CD4-positive, alpha-beta T cell (primary cell): ENCODE data around the gene C4orf50. TPM values are rescaled to one million over a fixed set of nuclear protein-coding genes. Genes with fewer than 3 reads are reported as not detected.

Experiments used
- ATAC-seq: fragments of 200-7000 bp; cut with Tn5 transposase; one replicate; pipeline ENCODE4 v1.10.0; 2022; ENCODE audit warnings: mild to moderate bottlenecking; ENCODE audit not compliant: poor library complexity
- CTCF ChIA-PET: fragments of 350-600 bp; sonication (Branson Sonifier 250); formaldehyde crosslinking; loops from one replicate; lab custom pipeline; 2021; ENCODE audit warnings: antibody characterized with exemption, inconsistent platforms; lab: Charles Lee
- POLR2A ChIA-PET: fragments of 350-600 bp; sonication (Branson Sonifier 250); formaldehyde crosslinking; loops from one replicate; lab custom pipeline; 2021; ENCODE audit warnings: antibody characterized with exemption, inconsistent platforms; lab: Charles Lee
- DNase-seq, 14 experiments: peaks; one replicate each; pipeline ENCODE4 v3.0.0-alpha.2; 2013 to 2020; ENCODE audit warnings: mixed read lengths in 2 of 14
- H3K27ac ChIP-seq, 2 donors: one replicate each; pipeline versions ENCODE4 v1.5.1 to v1.7.0; 2013; ENCODE audit warnings: low read length in 2 of 2, low read depth in 1 of 2, mild to moderate bottlenecking in 1 of 2
- H3K27me3 ChIP-seq, 2 experiments: 1 replicate in 1 of 2; 2 replicates in 1 of 2; pipeline versions ENCODE4 v1.6.1 to v1.7.0; 2013; ENCODE audit warnings: low read length in 2 of 2, control low read depth in 1 of 2, mild to moderate bottlenecking in 1 of 2, moderate library complexity in 1 of 2; ENCODE audit not compliant: insufficient read depth in 2 of 2, control insufficient read depth in 1 of 2
- H3K36me3 ChIP-seq: one replicate; pipeline ENCODE4 v1.6.1; 2013; ENCODE audit warnings: low read length, control low read depth; ENCODE audit not compliant: insufficient read depth
- H3K4me1 ChIP-seq: one replicate; pipeline ENCODE4 v1.6.1; 2013; ENCODE audit warnings: low read length, control low read depth; ENCODE audit not compliant: insufficient read depth
- H3K4me3 ChIP-seq: one replicate; pipeline ENCODE4 v1.5.1; 2013; ENCODE audit warnings: mild to moderate bottlenecking, low read length, moderate library complexity
- H3K9me3 ChIP-seq, 2 experiments: 1 replicate in 1 of 2; 2 replicates in 1 of 2; pipeline versions ENCODE4 v1.6.1 to v1.7.0; 2013; ENCODE audit warnings: low read length in 2 of 2, mild to moderate bottlenecking in 2 of 2, control low read depth in 1 of 2, moderate library complexity in 1 of 2; ENCODE audit not compliant: control insufficient read depth in 1 of 2, insufficient read depth in 1 of 2
- H3K27ac Mint-ChIP-seq: one replicate; pipeline ENCODE4 v1.8.0; 2020; ENCODE audit warnings: mixed read lengths
- H3K27me3 Mint-ChIP-seq: one replicate; pipeline ENCODE4 v1.8.0; 2021; ENCODE audit warnings: mixed read lengths
- H3K36me3 Mint-ChIP-seq: one replicate; pipeline ENCODE4 v1.8.0; 2021; ENCODE audit warnings: low read depth, mixed read lengths
- H3K4me1 Mint-ChIP-seq: one replicate; pipeline ENCODE4 v1.8.0; 2021; ENCODE audit warnings: low read depth, mixed read lengths
- H3K4me3 Mint-ChIP-seq: one replicate; pipeline ENCODE4 v1.8.0; 2020; ENCODE audit warnings: mild to moderate bottlenecking, mixed read lengths
- H3K9me3 Mint-ChIP-seq: one replicate; pipeline ENCODE4 v1.8.0; 2020; ENCODE audit warnings: mixed read lengths
- CTCF ChIP-seq: fragments of 200-600 bp; IDR thresholded peaks from one replicate; pipeline ENCODE4 v1.8.0; 2022; ENCODE audit warnings: antibody characterized with exemption, mild to moderate bottlenecking
- intact Hi-C, 2 experiments: fragments of 100-400 bp; cut with DNase I in 1 of 2; cut with micrococcal nuclease in 1 of 2; formaldehyde crosslinking; loops; one replicate each; pipeline versions ENCODE4 v1.15.1 to v1.9.0; 2023 to 2025; cut with DNase I, micrococcal nuclease
- total RNA-seq, 174 experiments: library from RNA in 2 of 174; stranded (reverse) in 2 of 174; gene quantifications; one replicate each; pipeline ENCODE4 v1.2.3 and lab custom pipeline; 2021 to 2026

C4orf50 gene
- total RNA-seq, 2 experiments from 2014 or later, result 0.16 to 0.20 TPM

- no peak overlapping the region for H3K27ac ChIP-seq
- Mint-ChIP-seq H3K27me3 (peaks cover 17% of the 10 kb centered on the region), H3K27ac (no peak overlapping the region), H3K9me3 (no peaks in the 10 kb centered on the region), H3K4me3 (no peak overlapping the region), H3K4me1 (no peaks in the 10 kb centered on the region), H3K36me3 (no peaks in the 10 kb centered on the region)
- no peak for DNase-seq
- CTCF ChIA-PET, result no interaction called here
- H3K4me3 ChIP-seq, result no peak overlapping the region
- H3K36me3 ChIP-seq, result no peaks in the 10 kb centered on the region
- H3K9me3 ChIP-seq, result no peaks in the 10 kb centered on the region
- no peak for ATAC-seq
- H3K4me1 ChIP-seq, result no peaks in the 10 kb centered on the region
- POLR2A ChIA-PET, result no interaction called here
- H3K27me3 ChIP-seq, result no peaks in the 10 kb centered on the region
- intact Hi-C loops, result no loop called here
- no peak for TF ChIP-seq CTCF
These were observed 86.7 kb downstream of the C4orf50 start for GRCh38 chr4:5931526-5931925.

GRCh38 chr4:5930876-5931275 lies 87.4 kb downstream of the C4orf50 start:
- no peak overlapping the region for H3K4me3 Mint-ChIP-seq
- DNase-seq, result no peak
- no peaks in the 10 kb centered on the region for H3K36me3 Mint-ChIP-seq
- ATAC-seq, result no peak
- CTCF ChIA-PET, result no interaction called here
- no peak overlapping the region for H3K4me3 ChIP-seq
- H3K4me1 ChIP-seq, result no peaks in the 10 kb centered on the region
- no peaks in the 10 kb centered on the region for H3K9me3 ChIP-seq
- no peak for TF ChIP-seq CTCF
- H3K9me3 Mint-ChIP-seq, result no peaks in the 10 kb centered on the region
- H3K27ac ChIP-seq, result no peak overlapping the region
- no peaks in the 10 kb centered on the region for H3K4me1 Mint-ChIP-seq
- intact Hi-C loops, result no loop called here
- no peak overlapping the region for H3K27ac Mint-ChIP-seq
- no peaks in the 10 kb centered on the region for H3K27me3 ChIP-seq
- no peaks in the 10 kb centered on the region for H3K36me3 ChIP-seq
- peaks cover 17% of the 10 kb centered on the region for H3K27me3 Mint-ChIP-seq
- POLR2A ChIA-PET, result no interaction called here

GRCh38 chr4:5930456-5930855 lies 87.8 kb downstream of the C4orf50 start:
- Mint-ChIP-seq H3K9me3 (no peaks in the 10 kb centered on the region), H3K36me3 (no peaks in the 10 kb centered on the region), H3K4me1 (no peaks in the 10 kb centered on the region), H3K27ac (no peak overlapping the region), H3K27me3 (peaks cover 17% of the 10 kb centered on the region), H3K4me3 (no peak overlapping the region)
- ATAC-seq (no peak), DNase-seq (no peak)
- Histone ChIP-seq H3K27ac (no peak overlapping the region), H3K36me3 (no peaks in the 10 kb centered on the region), H3K9me3 (peaks cover 0 to 3% of the 10 kb centered on the region in 2 experiments), H3K4me3 (no peak overlapping the region), H3K27me3 (no peaks in the 10 kb centered on the region), H3K4me1 (no peaks in the 10 kb centered on the region)
- TF ChIP-seq CTCF, result no peak
- CTCF ChIA-PET, result no interaction called here
- POLR2A ChIA-PET, result no interaction called here
- intact Hi-C loops, result no loop called here
